ENCODE results near the gene DPYD.

The DPYD gene

DNA sequence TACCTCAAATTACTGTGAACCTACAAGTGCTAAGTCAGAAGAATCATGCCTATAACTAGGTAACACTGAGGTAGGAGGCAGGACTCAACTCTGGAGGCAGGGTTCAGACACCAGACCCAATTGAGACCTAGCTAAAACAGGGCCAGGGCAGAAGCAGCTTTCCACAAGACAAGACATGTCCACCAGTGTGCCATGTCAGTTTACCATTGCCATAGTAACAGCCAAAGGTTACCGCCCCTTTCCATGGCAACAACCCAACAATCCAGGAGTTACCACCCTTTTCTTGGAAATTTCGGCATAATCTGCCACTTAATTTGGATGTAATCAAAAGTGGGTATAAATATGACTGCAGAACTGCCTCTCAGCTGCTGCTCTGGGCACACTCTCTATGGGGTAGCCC lies 432.3 kb downstream of the DPYD start:
- TF ChIP-seq, protein P1, sequence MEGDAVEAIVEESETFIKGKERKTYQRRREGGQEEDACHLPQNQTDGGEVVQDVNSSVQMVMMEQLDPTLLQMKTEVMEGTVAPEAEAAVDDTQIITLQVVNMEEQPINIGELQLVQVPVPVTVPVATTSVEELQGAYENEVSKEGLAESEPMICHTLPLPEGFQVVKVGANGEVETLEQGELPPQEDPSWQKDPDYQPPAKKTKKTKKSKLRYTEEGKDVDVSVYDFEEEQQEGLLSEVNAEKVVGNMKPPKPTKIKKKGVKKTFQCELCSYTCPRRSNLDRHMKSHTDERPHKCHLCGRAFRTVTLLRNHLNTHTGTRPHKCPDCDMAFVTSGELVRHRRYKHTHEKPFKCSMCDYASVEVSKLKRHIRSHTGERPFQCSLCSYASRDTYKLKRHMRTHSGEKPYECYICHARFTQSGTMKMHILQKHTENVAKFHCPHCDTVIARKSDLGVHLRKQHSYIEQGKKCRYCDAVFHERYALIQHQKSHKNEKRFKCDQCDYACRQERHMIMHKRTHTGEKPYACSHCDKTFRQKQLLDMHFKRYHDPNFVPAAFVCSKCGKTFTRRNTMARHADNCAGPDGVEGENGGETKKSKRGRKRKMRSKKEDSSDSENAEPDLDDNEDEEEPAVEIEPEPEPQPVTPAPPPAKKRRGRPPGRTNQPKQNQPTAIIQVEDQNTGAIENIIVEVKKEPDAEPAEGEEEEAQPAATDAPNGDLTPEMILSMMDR (IDR thresholded peaks at IDR 0.05; ENCODE audit: insufficient read depth, missing control alignments) = no peak
- DNase-seq (ENCODE audit: insufficient read length, low spot score) (no peak), FAIRE-seq (no peak)

DNA sequence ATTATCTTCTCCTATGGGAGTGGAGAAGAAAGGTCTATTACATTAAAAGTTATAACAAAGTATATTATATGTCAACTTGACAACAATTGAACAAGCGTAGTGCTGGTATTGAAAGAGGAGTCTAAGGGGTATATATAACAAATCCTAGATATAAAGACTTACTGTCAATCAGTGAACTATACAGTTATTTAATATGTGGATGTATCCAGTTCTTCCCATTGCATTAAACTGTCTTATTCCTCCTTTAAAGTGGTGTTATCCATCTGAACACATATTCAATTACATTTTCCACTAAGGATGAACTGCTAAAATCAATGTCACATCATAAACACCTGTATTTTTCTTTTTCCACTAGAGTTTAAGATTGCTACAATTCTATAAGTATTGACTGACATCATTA lies 438.8 kb downstream of the DPYD start:
- DNase-seq (ENCODE audit: insufficient read length, low spot score) (no peak), FAIRE-seq (no peak)
- TF ChIP-seq, protein P1 (IDR thresholded peaks at IDR 0.05; ENCODE audit: insufficient read depth, missing control alignments) = no peak

DNA sequence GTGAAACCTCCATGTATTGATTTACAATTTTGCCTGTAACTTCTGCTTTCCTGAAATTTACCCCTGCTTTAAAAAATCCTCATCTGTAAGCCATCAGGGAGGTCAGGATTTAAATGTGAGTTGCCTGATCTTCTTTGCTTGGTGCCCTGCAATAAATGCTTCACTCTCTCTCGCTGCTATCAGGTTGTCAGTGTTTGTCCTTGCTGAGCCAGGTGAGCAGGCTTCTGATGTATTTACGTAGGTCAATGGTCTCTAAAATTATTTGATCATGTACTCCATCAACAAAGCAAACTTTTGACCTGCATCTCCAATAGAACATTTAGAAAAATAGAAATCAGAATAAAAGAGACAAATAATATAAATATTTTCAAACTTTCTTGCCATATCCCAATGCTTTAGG lies 453.4 kb downstream of the DPYD start:
- DNase-seq (ENCODE audit: insufficient read length, low spot score) (no peak), FAIRE-seq (no peak)
- TF ChIP-seq, protein P1 (IDR thresholded peaks at IDR 0.05; ENCODE audit: insufficient read depth, missing control alignments) = no peak

DNA sequence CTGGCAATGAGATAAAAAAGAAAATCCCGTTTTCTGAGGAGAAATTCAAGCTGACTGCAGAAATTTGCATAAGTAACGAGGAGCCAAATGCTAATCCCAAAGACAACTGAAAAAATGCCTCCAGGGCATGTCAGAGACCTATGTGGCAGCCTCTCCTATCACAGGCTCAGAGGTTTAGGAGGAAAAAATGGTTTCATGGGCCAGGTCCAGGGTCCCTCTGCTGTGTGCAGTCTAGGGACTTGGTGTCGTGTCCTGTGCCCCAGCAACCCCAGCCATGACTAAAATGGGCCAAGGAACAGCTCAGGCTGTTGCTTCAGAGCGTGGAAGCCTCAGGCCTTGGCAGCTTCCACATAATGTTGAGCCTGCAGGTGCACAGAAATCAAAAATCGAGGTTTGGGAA lies 456.5 kb downstream of the DPYD start:
- TF ChIP-seq, protein P1 (IDR thresholded peaks at IDR 0.05; ENCODE audit: insufficient read depth, missing control alignments) = no peak
- DNase-seq (ENCODE audit: insufficient read length, low spot score) (no peak), FAIRE-seq (no peak)

DNA sequence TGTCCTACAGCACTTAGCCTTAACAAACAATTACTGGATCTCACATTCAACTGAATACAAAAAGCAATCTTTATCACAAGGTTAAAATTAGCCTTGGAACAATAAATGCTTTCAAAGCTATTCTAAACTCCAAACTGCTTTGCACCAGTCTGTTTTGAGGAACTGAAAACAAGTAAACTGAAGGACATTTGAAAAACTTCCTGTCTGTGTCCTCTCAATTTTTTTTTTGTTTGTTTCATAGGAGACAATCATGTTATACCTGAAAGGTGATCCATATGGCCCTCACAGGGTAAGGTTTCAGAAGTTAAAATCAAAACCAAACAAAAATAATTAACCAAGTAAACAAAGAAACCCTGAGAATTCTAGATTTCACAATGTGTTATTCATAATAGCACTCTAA lies 459.1 kb downstream of the DPYD start:
- FAIRE-seq (no peak), DNase-seq (ENCODE audit: insufficient read length, low spot score) (no peak)
- TF ChIP-seq, protein P1 (IDR thresholded peaks at IDR 0.05; ENCODE audit: insufficient read depth, missing control alignments) = no peak

DNA sequence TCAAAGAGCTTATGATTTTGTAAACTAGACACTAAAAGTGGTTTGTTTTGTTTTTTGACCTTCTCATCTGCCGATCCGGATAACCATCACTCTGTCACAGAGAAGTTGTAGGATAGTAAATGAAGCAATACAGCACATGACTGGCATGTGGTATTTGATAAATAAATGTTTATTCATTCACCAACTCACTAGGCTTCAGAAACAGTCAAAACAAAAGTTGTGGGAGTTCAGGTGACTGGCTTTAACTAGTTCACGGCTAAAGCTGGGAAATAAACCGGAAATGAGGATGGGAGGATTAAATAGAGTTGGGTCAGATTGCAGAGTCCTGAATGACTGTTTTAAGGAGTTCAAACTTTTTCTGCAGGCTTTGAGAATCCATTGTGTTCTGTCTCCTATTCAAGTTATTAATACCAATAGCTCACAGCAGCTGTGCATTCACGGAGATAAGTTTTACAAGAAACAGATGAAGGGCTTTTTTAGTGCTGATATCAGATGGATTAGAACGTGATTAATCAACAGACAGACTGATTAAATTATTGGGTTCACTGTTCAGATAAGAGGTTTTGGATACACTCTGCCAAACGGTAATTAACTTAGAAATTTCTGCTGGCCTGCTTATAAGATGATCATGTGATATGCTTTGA lies 463.3 kb downstream of the DPYD start:
- TF ChIP-seq, protein P1 (IDR thresholded peaks at IDR 0.05; ENCODE audit: insufficient read depth, missing control alignments) = no peak
- DNase-seq (ENCODE audit: insufficient read length, low spot score) (no peak), FAIRE-seq (peak; percentile 76)

DNA sequence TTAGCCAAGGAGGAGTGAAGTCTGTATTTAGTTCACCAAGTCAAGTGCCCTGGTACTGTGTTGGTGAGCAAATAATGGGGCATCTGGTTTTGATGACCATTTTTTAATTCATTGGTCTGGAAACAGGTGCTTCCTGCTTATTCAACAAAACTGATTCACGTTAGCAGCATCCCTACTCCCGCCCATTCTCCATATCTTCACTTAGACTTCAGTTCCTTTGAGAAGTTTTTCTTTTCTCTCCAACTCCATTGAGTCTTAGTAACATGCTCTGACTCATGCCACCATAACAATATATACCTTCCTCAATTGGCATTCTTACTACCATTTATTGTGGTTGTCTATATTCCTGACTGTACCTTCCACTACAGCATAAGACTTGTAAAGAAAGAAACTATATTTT lies 468.9 kb downstream of the DPYD start:
- TF ChIP-seq, protein P1 (IDR thresholded peaks at IDR 0.05; ENCODE audit: insufficient read depth, missing control alignments) = no peak
- no peak for DNase-seq (ENCODE audit: insufficient read length, low spot score)
- no peak for FAIRE-seq
